Esophagus squamous epithelium (tissue), 4 donors: ENCODE results near the gene RHCE.

Experiments used
- POLR2A ChIP-seq, 4 donors: fragments of 450-650 bp; IDR thresholded peaks; one replicate each; pipeline ENCODE4 v1.6.1; 2017; ENCODE audit warnings: antibody characterized with exemption in 4 of 4, mild to moderate bottlenecking in 4 of 4, moderate library complexity in 3 of 4
- TF ChIP-seq, protein P1 (sequence below), 6 experiments: fragments of 450-650 bp in 4 of 6; fragments of 200-600 bp in 2 of 6; sonication (generic) in 2 of 6; IDR thresholded peaks; one replicate each; pipeline ENCODE4 v1.5.1; 2016 to 2019; ENCODE audit warnings: antibody characterized with exemption in 6 of 6, mild to moderate bottlenecking in 4 of 6, moderate library complexity in 4 of 6

GRCh38 chr1:25458541-25459298, 38.1 kb upstream of the RHCE start:
- TF ChIP-seq, protein P1, sequence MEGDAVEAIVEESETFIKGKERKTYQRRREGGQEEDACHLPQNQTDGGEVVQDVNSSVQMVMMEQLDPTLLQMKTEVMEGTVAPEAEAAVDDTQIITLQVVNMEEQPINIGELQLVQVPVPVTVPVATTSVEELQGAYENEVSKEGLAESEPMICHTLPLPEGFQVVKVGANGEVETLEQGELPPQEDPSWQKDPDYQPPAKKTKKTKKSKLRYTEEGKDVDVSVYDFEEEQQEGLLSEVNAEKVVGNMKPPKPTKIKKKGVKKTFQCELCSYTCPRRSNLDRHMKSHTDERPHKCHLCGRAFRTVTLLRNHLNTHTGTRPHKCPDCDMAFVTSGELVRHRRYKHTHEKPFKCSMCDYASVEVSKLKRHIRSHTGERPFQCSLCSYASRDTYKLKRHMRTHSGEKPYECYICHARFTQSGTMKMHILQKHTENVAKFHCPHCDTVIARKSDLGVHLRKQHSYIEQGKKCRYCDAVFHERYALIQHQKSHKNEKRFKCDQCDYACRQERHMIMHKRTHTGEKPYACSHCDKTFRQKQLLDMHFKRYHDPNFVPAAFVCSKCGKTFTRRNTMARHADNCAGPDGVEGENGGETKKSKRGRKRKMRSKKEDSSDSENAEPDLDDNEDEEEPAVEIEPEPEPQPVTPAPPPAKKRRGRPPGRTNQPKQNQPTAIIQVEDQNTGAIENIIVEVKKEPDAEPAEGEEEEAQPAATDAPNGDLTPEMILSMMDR (IDR thresholded peaks at IDR 0.05), result no peak
- TF ChIP-seq POLR2A (IDR thresholded peaks at IDR 0.05), result no peak
